Chondrocyte (in vitro differentiated cells): ENCODE measurements around the gene LRFN2. TPM values are rescaled to one million over a fixed set of nuclear protein-coding genes. Genes with fewer than 3 reads are reported as not detected.

Experiments used
- DNase-seq: peaks from one replicate; pipeline ENCODE4 v3.0.0; 2021; ENCODE audit warnings: mixed read lengths, low spot score
- H3K27ac Mint-ChIP-seq: one replicate; pipeline ENCODE4 v1.8.0; 2021; ENCODE audit warnings: mild to moderate bottlenecking, moderate library complexity, mixed read lengths; ENCODE audit not compliant: unreplicated experiment
- H3K27me3 Mint-ChIP-seq: 2 replicates; pipeline ENCODE4 v1.8.0; 2021; ENCODE audit warnings: low read depth, mixed read lengths
- H3K36me3 Mint-ChIP-seq: 2 replicates; pipeline ENCODE4 v1.8.0; 2021; ENCODE audit warnings: low read depth, mixed read lengths
- H3K4me1 Mint-ChIP-seq: 2 replicates; pipeline ENCODE4 v1.8.0; 2021; ENCODE audit warnings: low read depth, mild to moderate bottlenecking, mixed read lengths
- H3K4me3 Mint-ChIP-seq: one replicate; pipeline ENCODE4 v1.8.0; 2021; ENCODE audit warnings: mild to moderate bottlenecking, moderate library complexity, mixed read lengths; ENCODE audit not compliant: unreplicated experiment
- H3K9me3 Mint-ChIP-seq: 2 replicates; pipeline ENCODE4 v1.8.0; 2021; ENCODE audit warnings: low read depth, mixed read lengths
- total RNA-seq: library from RNA; stranded (reverse); gene quantifications from 3 replicates; pipeline ENCODE4 v1.2.1, GENCODE V29; 2021
- TF ChIP-seq, protein P1 (sequence below): fragments of 200-600 bp; sonication (generic); IDR thresholded peaks from 2 replicates; pipeline ENCODE4 v1.5.0; 2021; ENCODE audit warnings: antibody characterized with exemption, mild to moderate bottlenecking, moderate library complexity

Gene LRFN2
- total RNA-seq, 1 donor from 2014 or later, result 0.05 TPM

DNA sequence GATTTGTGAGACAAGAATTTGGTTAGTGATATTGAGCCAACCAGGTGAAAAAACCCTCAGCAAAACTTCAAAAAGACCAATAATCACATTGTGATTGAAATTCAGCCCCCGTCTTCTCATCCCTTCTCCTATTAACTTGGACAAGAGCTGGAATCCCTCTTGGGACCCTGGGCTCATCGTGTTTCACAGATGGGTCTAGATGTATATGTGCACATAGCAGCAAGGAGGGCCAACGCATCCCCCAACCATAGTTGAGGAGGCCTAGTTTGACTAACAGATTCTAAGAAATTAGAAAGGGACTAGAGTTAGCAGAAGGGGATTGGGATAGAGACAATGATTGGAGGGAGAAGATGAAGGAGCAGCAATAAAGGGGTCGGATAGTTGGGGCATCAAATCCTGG, 19.8 kb upstream of the LRFN2 start:
- peaks cover 60% of the 10 kb centered on the region for H3K27me3 Mint-ChIP-seq
- DNase-seq, result no peak
- H3K4me3 Mint-ChIP-seq, result no peak overlapping the region
- no peaks in the 10 kb centered on the region for H3K36me3 Mint-ChIP-seq
- H3K27ac Mint-ChIP-seq, result no peak overlapping the region
- H3K4me1 Mint-ChIP-seq, result no peaks in the 10 kb centered on the region
- H3K9me3 Mint-ChIP-seq, result no peaks in the 10 kb centered on the region
- TF ChIP-seq, protein P1, sequence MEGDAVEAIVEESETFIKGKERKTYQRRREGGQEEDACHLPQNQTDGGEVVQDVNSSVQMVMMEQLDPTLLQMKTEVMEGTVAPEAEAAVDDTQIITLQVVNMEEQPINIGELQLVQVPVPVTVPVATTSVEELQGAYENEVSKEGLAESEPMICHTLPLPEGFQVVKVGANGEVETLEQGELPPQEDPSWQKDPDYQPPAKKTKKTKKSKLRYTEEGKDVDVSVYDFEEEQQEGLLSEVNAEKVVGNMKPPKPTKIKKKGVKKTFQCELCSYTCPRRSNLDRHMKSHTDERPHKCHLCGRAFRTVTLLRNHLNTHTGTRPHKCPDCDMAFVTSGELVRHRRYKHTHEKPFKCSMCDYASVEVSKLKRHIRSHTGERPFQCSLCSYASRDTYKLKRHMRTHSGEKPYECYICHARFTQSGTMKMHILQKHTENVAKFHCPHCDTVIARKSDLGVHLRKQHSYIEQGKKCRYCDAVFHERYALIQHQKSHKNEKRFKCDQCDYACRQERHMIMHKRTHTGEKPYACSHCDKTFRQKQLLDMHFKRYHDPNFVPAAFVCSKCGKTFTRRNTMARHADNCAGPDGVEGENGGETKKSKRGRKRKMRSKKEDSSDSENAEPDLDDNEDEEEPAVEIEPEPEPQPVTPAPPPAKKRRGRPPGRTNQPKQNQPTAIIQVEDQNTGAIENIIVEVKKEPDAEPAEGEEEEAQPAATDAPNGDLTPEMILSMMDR, result no peak

DNA sequence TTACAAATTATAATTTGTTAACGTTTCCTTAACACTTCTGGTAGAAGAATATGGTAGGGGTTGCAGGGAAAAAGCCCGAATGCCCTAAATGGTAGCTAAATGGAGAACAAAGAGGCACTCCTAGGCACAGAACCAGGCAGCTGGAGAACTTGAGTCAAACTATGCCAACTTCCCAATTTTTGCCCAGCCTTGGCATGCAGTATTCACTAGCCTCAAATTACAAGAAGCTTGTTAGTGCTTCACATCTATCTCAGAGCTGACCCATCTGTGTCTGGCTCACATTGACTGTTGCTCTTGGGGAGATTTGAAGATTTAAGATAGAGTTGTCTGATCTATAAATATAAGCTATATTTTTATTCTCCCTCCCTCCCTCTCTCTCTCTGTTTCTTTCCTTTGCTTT, 19.4 kb upstream of the LRFN2 start:
- H3K4me1 Mint-ChIP-seq, result no peaks in the 10 kb centered on the region
- TF ChIP-seq, protein P1, result no peak
- no peak for DNase-seq
- H3K9me3 Mint-ChIP-seq, result no peaks in the 10 kb centered on the region
- no peak overlapping the region for H3K27ac Mint-ChIP-seq
- no peaks in the 10 kb centered on the region for H3K36me3 Mint-ChIP-seq
- no peak overlapping the region for H3K4me3 Mint-ChIP-seq
- peaks cover 62% of the 10 kb centered on the region for H3K27me3 Mint-ChIP-seq

DNA sequence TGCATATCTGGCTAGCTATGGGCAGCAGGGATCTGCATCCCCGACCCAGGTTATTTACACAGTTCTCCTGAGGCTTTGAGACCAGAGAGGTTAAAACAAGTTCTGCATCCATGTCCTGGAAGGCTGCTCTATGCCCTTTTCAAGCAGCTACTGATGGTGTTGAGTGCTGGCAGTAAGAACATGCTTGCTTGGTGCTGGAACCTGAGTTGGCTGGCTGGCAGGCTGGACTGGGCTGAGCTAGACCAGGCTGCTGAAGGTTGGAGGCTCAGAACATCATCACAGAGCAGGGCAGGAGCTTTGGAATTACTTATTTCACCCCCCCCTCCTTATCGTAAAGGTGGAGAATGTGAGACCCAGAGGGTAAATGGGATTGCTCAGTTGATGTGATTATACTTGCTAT, 16.9 kb upstream of the LRFN2 start:
- no peak overlapping the region for H3K4me3 Mint-ChIP-seq
- H3K4me1 Mint-ChIP-seq, result no peaks in the 10 kb centered on the region
- TF ChIP-seq, protein P1, result no peak
- no peak overlapping the region for H3K27ac Mint-ChIP-seq
- DNase-seq, result no peak
- H3K9me3 Mint-ChIP-seq, result no peaks in the 10 kb centered on the region
- peaks cover 55% of the 10 kb centered on the region for H3K27me3 Mint-ChIP-seq
- H3K36me3 Mint-ChIP-seq, result no peaks in the 10 kb centered on the region

DNA sequence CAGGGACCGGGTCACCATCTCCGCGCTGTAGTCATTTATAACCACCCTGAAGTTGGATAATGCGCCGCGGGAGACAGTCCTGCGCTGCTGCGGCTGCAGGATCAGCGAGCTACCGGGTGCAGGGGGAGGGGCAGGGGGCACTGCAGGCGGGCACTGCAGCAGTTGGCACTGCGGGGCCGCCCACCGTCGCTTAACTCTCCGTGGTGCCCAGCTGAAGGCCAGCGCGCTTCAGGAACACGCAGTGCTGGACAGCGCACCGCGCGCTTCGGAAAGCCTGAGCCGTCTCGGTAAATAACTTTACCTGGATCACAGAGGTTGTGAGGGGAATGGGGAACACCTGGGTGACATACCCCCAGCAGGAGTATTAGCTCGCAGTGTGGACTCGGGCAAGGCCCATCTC, 12.4 kb upstream of the LRFN2 start:
- Mint-ChIP-seq H3K4me3 (no peak overlapping the region), H3K9me3 (no peaks in the 10 kb centered on the region), H3K36me3 (no peaks in the 10 kb centered on the region), H3K27me3 (peaks cover 48% of the 10 kb centered on the region), H3K27ac (no peak overlapping the region), H3K4me1 (no peaks in the 10 kb centered on the region)
- TF ChIP-seq, protein P1, result no peak
- DNase-seq, result no peak

DNA sequence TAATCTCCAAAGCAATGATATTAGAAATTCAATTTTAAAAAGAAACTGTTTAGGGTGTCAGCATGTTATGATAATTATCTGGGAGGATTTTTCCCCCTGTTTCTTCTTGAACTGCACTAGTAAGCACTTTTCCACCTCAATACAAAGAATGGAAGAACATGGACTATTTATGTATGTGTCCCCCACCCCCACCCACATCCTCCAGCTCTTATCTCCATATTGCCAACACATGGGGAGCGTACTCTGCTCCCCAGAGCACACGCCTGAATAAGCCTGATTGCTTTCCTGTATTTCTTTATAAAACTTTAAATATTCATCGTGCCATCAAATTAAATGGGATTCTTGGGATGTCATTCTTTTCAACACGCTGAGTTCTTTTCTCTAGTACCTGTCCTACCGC, 11.4 kb upstream of the LRFN2 start:
- DNase-seq, result no peak
- TF ChIP-seq, protein P1, result no peak
- Mint-ChIP-seq H3K4me1 (no peaks in the 10 kb centered on the region), H3K27me3 (peaks cover 41% of the 10 kb centered on the region), H3K9me3 (no peaks in the 10 kb centered on the region), H3K36me3 (no peaks in the 10 kb centered on the region), H3K4me3 (no peak overlapping the region), H3K27ac (no peak overlapping the region)
